Stimulated activated CD8-positive, alpha-beta memory T cell treated with anti-CD3 and anti-CD28 coated beads, Interleukin-7, amount 100 ng/mL, for 4 hours (primary cell): Measurements from ENCODE around the gene TTC24.
A peak's percentile ranks its signal among the peaks of the same experiment; 100 is the strongest.
"Not testable (repeated sequence)": the region's sequence is repeated elsewhere in the genome, so short reads cannot be mapped to it uniquely, and the experiment has no call there.

Source experiments
- DNase-seq, 2 donors: peaks; one replicate each; pipeline ENCODE4 v3.0.0-alpha.2; 2020; ENCODE audit warnings: low read depth in 2 of 2

TTC24 gene

DNA sequence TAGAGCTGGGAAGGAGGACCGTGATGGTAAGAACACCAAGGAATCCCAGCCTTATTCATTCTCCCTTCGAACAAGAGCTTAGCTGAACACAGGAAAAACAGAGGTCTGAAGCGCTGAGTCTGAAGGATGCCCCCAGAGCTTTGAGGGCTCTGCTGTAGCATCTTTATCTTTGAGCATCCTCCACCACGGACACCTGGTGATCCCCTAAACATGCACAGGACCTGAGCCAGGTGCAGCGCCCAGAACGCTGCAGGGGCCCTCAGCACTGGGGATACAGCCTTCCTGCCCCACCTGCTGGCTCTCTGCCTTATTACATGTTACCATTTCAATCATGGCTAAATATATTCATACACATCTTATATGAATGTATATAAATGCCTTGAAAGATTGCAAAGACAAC lies 29.5 kb downstream of the TTC24 start:
- peak in 1 of 2 donors; percentile 41 for DNase-seq

DNA sequence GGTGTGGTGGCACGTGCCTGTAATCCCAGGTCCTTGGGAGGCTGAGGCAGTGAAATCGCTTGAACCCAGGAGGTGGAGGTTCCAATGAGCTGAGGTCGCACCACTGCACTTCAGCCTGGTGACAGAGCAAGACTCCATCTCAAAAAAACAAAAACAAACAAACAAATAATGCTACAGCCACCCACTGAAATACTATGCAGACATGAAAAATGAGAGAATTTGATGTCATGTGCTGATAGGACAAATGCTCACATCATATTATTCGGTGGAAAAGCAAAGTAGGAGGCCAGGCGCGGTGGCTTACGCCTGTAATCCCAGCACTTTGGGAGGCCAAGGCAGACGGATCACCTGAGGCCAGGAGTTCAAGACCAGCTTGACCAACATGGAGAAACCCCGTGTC lies 30.5 kb downstream of the TTC24 start:
- not testable (repeated sequence) for DNase-seq

DNA sequence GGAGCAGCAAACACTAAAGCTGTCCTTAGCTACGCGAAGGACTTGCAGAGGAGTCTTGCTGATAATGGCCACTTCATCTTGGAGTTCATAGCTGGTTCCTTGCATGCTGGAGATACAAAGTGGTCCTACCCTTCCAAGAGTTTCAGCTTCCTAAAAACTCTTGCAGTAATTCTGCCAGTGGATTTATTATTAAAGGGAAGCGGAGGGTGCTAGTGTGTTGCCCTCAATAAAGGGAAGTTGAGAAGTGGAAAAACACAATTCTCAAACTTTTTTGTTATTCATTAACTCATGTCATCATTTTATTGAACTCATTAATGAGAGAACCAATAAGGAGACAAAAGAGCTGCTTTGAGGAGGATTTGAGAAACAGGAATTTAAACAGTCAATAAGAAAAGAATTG lies 33.1 kb downstream of the TTC24 start:
- no peak for DNase-seq

DNA sequence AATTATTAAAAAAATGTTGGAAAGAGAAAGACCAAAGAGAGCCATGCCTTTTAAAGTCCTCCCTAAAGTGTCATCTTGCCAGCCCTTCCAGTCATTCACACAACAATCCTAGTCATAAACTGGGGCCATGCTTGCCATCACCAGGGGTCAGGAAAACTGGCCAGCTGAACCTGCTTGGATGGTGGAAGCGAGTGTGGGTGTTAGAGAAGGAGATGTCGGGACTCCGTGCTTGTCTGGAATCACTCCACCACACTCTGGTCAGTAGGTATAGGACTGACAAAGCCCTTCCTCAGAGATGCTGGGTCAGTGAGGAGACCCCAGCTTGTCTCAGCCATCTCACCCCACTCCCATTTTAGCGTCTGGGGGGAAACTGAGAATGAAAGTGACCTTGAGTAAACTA lies 36.4 kb downstream of the TTC24 start:
- DNase-seq, result no peak

DNA sequence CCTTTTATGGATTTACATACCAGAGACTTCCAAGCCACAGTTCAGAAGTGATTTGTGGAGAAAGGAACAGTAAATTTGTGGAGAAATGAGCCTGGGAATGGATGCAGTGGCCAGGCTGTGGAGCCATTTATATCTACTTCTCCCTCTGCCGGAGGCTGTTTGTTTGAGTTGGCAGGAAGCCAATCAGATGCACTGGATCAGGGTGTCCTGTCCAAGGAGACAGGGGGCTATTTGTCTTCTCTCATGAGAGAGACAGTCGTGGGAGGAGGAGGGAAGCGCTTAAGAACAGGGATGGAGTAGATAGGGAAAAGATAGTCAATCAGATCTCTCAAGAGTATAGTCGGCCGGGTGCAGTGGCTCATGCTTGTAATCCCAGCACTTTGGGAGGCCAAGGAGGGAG lies 36.9 kb downstream of the TTC24 start:
- no peak for DNase-seq

DNA sequence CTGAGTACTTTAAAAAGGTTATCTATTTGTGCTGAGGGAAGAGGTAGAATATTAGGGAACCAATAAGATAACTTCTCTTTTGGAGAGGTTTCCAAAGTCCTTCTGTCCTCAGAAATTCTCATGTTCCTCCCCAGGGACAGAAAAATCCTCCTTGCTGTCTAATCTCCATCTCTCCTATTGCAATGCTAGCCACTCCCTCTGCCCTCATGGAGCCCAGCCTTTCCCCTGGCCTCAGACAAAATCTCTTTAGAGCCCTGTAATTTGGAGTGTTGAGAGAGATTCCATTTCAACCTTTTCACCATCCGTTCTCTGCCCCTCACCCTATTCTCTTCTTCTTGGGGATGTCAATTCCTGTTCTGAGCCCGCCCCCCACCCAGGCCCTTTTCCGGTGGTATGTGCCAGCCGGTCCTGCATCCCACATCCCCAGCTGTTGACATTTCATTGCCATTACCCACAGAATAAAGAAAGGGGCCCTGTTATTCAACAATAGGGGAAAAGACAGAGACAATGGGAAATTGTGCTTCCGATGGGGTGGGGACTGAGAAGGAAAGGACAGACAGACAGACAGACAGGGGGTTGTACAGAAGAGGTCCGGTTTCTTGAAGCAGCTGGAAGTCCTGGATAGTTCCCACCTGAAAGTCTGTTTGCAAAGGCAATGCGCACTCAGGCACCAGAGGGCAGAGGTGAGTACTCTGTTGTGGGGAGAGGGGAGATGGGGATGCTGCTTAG lies 39.5 kb downstream of the TTC24 start, which contains the start of gene HAPLN2:
Gene HAPLN2, plus strand, starts transcription at position 563 of the 729 bp plus-strand sequence. CDS start 4,076 bp downstream, outside the sequence.
- DNase-seq, result no peak

DNA sequence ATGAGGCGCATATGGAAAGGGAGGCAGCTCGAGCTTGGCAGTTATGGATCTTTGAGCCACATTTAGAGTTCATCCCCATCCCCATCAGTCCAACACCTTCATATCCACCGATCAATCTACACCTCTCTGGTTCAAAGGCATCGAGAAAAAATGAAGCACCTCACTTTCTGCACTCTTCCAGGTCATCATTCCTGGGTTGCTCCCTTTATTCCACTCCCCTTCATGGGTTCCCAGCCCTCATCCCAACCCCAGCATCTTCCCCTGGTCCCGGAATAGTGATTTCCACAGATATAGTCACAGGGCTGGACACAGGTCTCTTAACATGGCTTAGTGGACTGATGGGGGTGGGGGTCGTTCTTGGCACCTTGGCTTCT lies 40.0 kb downstream of the TTC24 start:
- no peak for DNase-seq

DNA sequence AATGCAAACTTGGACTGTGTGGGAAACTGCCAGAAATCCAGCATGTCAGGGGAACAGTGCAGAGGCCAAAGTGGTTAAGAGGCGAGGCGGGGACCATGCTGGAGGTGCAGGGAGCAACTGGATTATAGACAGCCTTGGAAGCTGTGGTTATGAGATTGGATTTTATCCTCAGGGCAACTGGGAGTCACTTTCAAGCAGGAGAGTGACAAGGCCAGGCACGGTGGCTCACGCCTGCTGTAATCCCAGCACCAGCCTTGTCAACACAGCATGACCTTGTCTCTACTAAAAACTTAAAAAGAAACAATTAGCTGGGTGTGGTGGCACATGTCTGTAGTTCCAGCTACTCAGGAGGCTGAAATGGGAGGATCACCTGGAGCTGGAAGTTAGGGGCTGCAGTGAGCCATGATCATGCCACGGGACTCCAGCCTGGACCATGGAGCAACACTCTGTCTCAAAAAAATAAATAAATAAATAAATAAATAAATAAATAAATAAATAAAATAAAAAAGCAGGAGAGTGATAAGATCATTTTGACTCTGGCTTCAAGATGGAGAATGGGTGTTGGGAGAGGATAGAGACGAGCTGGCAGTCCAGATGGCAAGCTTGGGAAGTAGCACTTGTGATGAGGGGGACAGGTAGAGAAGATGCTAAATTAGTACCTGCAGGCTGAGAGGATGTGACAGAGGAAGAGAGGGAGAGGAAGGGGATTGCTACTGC lies 43.2 kb downstream of the TTC24 start:
- no peak for DNase-seq

DNA sequence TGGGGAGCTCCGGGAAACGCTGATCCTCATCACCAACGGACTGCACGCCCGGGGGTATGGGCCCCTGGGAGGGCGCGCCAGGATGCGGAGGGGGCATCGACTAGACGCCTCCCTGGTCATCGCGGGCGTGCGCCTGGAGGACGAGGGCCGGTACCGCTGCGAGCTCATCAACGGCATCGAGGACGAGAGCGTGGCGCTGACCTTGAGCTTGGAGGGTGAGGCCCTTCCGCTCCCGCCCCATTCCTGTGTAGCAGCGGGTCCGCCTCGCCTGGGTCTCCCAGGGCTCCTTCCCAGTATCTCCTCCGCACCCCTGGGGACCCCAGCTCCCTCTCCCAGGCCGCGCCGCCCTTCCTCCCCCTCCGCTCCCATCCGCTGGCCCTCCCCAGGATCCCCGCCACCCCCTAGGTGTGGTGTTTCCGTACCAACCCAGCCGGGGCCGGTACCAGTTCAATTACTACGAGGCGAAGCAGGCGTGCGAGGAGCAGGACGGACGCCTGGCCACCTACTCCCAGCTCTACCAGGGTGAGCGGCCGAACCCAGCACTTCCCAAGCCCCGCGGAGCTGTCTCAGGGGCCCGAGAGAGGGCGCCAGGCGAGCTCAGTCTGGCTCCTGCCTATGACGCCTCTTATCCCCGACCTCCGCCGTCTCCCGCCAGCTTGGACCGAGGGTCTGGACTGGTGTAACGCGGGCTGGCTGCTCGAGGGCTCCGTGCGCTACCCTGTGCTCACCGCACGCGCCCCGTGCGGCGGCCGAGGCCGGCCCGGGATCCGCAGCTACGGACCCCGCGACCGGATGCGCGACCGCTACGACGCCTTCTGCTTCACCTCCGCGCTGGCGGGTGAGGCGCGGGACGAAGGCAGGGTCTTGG lies 44.7 kb downstream of the TTC24 start:
- DNase-seq, result peak in 1 of 2 donors; percentile 19

DNA sequence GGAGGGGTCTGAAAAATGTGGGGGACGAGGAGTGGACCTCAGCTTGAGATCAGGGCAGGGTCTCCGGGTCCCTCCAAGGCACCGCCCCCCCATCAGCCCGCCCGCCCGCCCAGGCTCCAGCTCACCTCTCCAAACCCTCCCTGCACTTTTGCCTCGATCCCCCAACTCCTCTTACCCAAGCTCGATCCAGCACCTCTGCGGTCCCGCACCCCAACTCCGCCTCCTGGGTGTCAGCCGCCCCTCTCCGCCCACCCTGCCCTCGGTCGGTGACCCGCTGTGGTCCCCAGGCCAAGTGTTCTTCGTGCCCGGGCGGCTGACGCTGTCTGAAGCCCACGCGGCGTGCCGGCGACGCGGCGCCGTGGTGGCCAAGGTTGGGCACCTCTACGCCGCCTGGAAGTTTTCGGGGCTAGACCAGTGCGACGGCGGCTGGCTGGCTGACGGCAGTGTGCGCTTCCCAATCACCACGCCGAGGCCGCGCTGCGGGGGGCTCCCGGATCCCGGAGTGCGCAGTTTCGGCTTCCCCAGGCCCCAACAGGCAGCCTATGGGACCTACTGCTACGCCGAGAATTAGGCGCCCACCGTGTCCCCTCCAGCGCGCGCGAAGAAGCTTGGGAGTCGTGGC lies 45.4 kb downstream of the TTC24 start:
- no peak for DNase-seq

DNA sequence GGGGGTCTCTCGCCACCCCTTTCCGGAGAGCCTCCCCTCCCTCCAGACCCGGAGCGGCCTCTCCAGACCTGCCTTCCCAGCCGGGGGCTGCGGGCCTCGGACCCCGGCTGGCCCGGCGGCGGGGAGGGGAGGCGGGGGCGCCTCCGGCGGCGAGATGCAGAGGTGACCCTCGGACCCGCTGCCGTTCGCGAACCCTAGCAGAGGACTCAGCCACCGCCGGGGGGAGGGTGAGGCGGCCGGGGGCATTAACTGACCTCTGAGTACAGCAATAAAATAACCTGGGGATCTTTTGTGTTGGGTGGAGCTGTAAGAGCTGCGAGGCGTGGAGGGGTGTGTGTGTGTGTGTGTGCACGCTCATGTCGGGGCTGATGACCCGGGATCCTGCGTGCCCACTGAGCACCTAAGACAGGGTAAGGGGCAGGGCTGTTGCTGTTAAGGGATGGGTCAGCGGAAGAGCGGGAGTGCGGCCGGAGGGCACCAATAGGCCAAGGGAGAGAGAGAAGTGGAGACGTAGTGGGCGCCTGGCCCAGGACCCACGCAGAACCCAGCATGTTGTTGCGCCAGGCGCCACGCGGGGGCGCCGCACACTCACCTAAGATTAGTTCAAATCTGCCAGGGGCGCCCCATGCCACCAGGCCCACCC lies 46.0 kb downstream of the TTC24 start:
- DNase-seq, result peak in 1 of 2 donors; percentile 49

DNA sequence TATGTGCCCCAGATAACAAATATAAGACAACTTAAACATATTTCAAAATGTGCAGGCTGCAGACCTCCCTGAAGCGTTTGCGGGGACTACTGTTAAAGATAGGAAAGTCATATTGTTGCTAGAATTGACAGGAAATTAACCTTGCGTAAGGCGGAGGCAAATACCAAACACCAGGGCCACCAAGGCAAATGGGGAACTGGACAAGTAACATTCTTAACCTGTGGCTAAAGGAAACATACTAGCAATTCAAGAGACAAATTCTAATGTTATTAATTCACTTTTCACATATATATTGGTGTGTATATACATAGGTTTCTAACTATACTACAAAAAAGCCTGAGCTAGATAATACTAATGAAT lies 46.5 kb downstream of the TTC24 start:
- DNase-seq, result no peak

DNA sequence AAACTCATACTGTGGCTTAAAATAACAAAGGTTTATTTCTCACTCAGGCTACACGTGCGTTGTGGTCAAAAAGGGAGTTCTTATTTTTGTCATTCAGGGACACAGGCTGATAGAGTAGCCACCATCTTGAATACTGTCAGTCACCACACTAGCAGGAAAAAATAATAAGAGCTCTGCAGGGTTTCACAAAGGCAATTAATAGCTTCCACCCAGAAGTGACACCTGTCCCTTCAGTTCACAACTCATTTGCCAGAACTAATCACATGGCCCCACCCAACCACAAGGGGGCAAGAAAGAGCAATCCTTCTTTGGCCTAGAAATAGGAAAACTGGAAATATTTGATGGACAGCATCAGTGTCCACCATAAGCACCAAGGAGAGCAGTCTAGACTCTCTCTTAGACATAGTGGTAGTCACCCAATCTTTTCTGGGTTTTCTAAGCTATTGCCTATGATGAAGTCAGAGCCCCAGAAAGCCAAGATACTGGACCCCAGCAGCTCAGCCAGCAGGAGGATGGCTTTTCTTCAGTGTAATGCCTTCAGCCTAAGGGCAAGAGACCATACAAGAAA lies 47.9 kb downstream of the TTC24 start:
- DNase-seq, result no peak

DNA sequence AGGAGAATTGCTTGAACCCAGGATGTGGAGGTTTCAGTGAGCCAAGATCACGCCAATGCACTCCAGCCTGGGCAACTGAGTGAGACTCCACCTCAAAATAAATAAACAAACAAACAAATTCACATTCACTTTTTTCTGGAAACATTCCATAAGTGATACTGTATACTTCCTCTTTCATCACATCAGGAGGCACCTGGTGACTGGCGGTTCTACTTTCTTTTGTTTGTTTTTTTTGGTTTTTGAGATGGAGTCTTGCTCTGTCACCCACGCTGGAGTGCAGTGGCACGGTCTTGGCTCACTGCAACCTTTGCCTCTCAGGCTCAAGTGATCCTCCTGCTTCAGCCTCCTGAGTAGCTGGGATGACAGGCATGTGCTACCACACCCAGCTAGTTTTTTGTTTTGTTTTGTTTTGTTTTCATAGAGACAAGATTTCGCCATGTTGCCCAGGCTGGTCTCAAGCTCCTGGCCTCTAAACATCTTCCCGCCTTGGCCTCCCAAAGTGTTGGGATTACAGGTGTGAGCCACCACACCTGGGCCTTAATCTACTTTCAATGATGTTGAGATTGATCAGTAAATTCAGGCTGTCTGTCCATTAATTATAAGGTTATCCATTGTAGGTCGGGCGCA lies 50.4 kb downstream of the TTC24 start:
- DNase-seq, result no peak

DNA sequence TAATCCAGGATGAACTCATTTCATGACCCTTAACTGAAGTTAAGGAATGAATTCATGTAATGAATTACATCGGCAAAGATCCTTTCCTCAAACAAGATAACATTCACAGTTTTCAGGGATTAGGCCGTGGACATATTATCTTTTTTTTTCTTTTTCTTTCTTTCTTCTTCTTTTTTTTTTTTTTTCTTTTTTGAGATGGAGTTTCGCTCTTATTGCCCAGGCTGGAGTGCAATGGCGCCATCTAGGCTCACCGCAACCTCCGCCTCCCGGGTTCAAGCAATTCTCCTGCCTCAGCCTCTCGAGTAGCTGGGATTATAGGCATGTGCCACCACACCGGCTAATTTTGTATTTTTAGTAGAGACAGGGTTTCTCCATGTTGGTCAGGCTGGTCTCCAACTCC lies 51.6 kb downstream of the TTC24 start:
- DNase-seq, result not testable (repeated sequence)

DNA sequence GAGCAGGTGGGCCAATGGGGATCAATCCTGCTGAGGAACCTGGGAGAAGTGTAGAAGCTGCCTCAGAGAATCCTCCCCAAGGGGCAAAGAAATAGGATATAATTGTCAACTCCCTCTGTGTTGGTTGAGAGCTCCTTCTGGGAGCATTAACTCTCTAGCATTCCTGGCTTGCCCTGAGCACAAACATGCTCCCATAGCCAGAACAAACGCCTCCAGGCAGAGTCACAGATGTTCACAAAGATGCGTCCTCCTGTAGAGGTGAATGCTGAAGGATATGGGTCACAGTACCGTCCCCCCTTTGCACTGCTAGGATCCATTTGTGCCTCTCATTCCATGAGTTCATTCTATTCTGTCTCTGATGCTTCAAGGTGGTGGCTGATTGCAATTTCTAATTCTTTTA lies 52.8 kb downstream of the TTC24 start:
- no peak for DNase-seq
